PC-9 (cell line): Measurements from ENCODE around the gene TNXB.

ENCODE experiments used
- CTCF ChIP-seq: fragments of 200-600 bp; sonication (generic); conservative IDR thresholded peaks from 2 replicates; pipeline ENCODE4 v1.6.1; 2017; ENCODE audit warnings: mixed run types, antibody characterized with exemption, mild to moderate bottlenecking, moderate library complexity
- EZH2 ChIP-seq: fragments of 200-600 bp; sonication (generic); IDR thresholded peaks from 2 replicates; pipeline ENCODE4 v1.8.0; 2017; ENCODE audit warnings: antibody characterized with exemption, low read depth

- no peak for TF ChIP-seq CTCF
- no peak for TF ChIP-seq EZH2
These were observed 36.0 kb downstream of the TNXB start for GRCh38 chr6:32073101-32073500.
